ENCODE data around the gene RPRD2.

Gene RPRD2

DNA sequence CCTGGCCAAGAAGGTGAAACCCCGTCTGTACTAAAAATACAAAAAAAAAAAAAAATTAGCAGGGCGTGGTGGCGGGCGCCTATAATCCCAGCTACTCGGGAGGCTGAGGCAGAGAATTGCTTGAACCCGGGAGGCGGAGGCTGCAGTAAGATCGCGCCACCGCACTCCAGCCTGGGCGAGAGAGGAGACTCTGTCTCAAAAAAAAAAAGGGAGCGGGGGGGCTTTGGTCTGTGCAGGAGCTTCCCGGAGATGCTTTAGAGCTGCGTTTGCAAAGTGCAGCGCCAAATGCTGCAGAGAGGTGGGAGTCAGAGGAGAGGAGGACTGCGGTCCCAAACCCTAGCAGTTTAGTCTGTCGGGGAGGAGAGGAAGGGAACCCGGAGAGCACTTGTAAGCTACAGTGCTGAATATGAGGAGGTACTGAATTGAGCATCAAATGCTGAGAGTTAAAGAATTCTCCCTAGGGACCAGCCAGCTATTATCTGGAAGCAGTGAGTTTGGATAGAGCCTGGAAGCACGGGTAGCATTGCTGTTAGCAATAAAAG, 152.2 kb downstream of the RPRD2 start:
- DNase-seq = peak; percentile 8

DNA sequence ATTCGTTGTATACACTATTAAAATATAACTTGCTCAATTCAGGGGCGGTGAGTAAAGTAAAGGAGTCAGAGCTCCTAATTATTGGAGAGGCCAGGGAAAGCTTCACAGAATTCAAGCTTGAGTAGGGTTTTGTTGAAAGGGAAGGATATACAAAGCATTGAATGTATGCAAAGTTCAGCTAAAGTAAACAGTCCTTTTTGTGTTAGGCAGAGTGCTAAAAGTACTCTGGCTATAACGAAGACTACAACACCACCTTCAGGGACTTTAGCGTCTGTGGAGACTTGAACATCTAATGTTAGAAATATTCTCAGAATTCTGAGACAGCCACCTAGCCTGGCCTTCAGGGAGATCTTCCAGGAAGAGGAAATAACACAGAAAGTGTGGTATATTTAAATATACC, 152.7 kb downstream of the RPRD2 start:
- DNase-seq = no peak

DNA sequence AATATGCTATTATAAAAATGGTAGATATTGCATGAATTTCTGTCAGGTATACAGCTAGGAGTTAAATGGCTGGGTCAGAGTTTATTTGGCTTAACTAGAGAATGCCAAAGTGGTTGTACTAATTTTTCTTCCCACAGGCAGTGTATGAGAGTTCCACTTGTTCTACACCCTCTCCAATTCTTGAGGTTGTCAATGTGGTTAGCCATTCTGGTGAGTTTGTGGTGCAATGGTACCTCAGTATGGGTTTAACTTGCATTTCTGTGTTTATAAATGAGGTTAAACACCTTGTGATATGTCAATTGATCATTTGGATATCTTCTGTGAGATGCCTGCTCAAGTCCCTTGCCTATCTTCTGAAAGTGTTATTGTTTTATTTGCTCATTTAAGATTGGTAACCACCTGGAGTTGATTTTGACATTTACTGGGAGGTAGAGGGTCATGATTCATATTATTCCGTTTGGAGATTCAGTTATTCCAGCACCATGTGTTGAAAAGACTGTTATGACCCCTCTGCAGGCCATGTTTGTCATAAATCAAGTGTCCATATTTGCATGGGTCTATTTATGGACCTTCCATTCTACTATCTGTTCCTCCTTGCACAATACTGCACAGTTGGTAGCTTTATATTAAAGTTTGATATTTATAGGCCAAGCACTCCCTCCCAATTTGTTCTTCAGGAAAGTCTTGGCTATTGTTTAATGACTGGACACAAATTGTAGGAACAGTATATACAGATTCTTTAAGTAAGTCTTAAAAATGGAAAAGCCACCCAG, 157.4 kb downstream of the RPRD2 start:
- DNase-seq = no peak

DNA sequence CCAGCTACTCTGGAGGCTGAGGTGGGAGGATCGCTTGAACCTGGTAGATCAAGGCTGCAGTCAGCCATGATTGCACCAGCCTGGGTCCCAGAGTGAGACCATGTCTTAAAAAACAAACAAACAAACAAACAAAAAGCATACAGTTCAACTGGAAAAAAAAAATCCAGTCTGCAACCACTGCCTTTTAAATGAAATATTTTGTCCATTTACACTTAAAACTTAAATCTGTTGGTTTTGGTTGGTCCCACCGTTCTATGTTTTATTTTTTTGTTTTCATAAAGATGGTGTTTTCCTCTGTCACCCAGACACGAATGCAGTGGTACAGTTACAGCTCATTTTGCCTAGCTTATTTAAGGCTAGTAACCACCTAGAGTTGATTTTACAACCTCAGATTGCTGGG, 161.4 kb downstream of the RPRD2 start:
- DNase-seq = no peak
